Measurements from ENCODE around the gene ANK3.

ANK3 gene

GRCh38 chr10:60197206-60197605 lies 192.5 kb downstream of the ANK3 start:
- Histone ChIP-seq H3K4me3 (ENCODE audit: insufficient read depth, low read depth, low read length) (no peak overlapping the region), H3K9me3 (ENCODE audit: control insufficient read depth, low read length) (no peaks in the 10 kb centered on the region), H3K4me1 (ENCODE audit: control insufficient read depth, insufficient read depth, low read length) (no peaks in the 10 kb centered on the region), H3K36me3 (ENCODE audit: control insufficient read depth, insufficient read depth, low read length) (no peaks in the 10 kb centered on the region), H3K27ac (ENCODE audit: insufficient read depth, low read depth, low read length, poor library complexity, severe bottlenecking) (no peak overlapping the region), H3K27me3 (ENCODE audit: control insufficient read depth, insufficient read depth, low read length, poor library complexity, severe bottlenecking) (no peaks in the 10 kb centered on the region)
- WGBS, 2 experiments = 76 to 88% methylated on average over 3 of the region's 3 CpGs

- H3K27ac ChIP-seq (ENCODE audit: insufficient read depth, low read depth, low read length, poor library complexity, severe bottlenecking) = no peak overlapping the region
- H3K4me3 ChIP-seq (ENCODE audit: insufficient read depth, low read depth, low read length) = no peak overlapping the region
- H3K4me1 ChIP-seq (ENCODE audit: control insufficient read depth, insufficient read depth, low read length) = no peaks in the 10 kb centered on the region
- H3K27me3 ChIP-seq (ENCODE audit: control insufficient read depth, insufficient read depth, low read length, poor library complexity, severe bottlenecking) = no peaks in the 10 kb centered on the region
- no peaks in the 10 kb centered on the region for H3K36me3 ChIP-seq (ENCODE audit: control insufficient read depth, insufficient read depth, low read length)
- H3K9me3 ChIP-seq (ENCODE audit: control insufficient read depth, low read length) = no peaks in the 10 kb centered on the region
Observed at GRCh38 chr10:60194421-60194820, 195.3 kb downstream of the ANK3 start.

GRCh38 chr10:60192946-60193345 lies 196.7 kb downstream of the ANK3 start:
- H3K27ac ChIP-seq (ENCODE audit: insufficient read depth, low read depth, low read length, poor library complexity, severe bottlenecking) = no peak overlapping the region
- H3K36me3 ChIP-seq (ENCODE audit: control insufficient read depth, insufficient read depth, low read length) = no peaks in the 10 kb centered on the region
- H3K9me3 ChIP-seq (ENCODE audit: control insufficient read depth, low read length) = no peaks in the 10 kb centered on the region
- H3K4me3 ChIP-seq (ENCODE audit: insufficient read depth, low read depth, low read length) = no peak overlapping the region
- H3K27me3 ChIP-seq (ENCODE audit: control insufficient read depth, insufficient read depth, low read length, poor library complexity, severe bottlenecking) = no peaks in the 10 kb centered on the region
- no peaks in the 10 kb centered on the region for H3K4me1 ChIP-seq (ENCODE audit: control insufficient read depth, insufficient read depth, low read length)

DNA sequence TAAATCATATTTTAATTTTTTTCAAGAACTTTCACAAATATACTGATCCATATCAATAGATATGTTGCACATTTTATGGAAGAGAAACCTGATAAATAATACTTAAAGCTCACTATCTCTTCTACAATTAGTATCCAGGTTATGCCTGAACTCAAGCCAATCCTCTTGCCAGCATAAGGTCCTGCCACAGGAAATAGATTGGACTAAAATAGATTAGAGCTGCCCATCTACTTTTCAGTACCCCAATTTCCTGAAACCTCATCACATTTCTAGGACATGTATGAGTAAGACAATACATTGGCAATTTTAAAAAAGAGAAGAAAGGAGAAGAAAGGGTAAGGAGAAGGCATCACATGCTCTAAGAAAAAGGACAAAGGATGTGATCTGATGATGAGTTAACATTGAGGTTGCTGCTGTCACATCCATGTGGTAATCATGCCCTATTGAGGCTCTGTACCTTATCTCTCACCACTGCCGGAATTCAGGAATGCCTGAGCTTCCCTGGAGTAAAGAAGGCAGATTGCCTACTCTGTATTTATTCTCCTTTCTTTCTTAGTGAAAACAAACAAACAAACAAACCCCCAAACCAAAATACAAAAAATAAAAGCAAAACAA lies 199.7 kb downstream of the ANK3 start:
- WGBS, 2 experiments = 78 to 80% methylated on average over 1 of the region's 1 CpG
- Histone ChIP-seq H3K4me1 (ENCODE audit: control insufficient read depth, insufficient read depth, low read length) (no peaks in the 10 kb centered on the region), H3K27me3 (ENCODE audit: control insufficient read depth, insufficient read depth, low read length, poor library complexity, severe bottlenecking) (no peaks in the 10 kb centered on the region), H3K36me3 (ENCODE audit: control insufficient read depth, insufficient read depth, low read length) (no peaks in the 10 kb centered on the region), H3K4me3 (ENCODE audit: insufficient read depth, low read depth, low read length) (no peak overlapping the region), H3K9me3 (ENCODE audit: control insufficient read depth, low read length) (no peaks in the 10 kb centered on the region), H3K27ac (ENCODE audit: insufficient read depth, low read depth, low read length, poor library complexity, severe bottlenecking) (no peak overlapping the region)

GRCh38 chr10:60188548-60188947 lies 201.1 kb downstream of the ANK3 start:
- H3K27me3 ChIP-seq (ENCODE audit: control insufficient read depth, insufficient read depth, low read length, poor library complexity, severe bottlenecking) = no peaks in the 10 kb centered on the region
- H3K27ac ChIP-seq (ENCODE audit: insufficient read depth, low read depth, low read length, poor library complexity, severe bottlenecking) = no peak overlapping the region
- WGBS, 2 experiments = 84 to 86% methylated on average over 1 of the region's 1 CpG

DNA sequence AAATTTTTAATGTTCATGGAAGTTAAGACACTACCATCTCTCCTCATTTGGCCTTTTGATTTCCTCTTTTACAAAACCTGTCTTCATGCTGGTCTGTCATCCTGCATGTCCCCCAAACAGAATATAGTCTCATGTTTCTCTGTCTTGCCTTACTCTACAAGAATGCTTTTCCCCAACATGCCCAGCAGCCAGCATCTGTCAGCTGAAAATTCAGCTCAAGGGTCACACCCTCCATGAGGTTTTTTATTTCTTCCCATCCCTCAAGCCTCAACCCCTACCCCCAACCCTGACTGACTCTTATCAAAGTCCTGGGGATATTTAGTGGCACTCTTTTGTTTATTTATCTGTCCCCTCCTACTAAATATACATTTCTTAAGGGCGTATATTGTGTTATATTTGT lies 202.0 kb downstream of the ANK3 start:
- Histone ChIP-seq H3K27ac (ENCODE audit: insufficient read depth, low read depth, low read length, poor library complexity, severe bottlenecking) (no peak overlapping the region), H3K9me3 (ENCODE audit: control insufficient read depth, low read length) (no peaks in the 10 kb centered on the region), H3K4me3 (ENCODE audit: insufficient read depth, low read depth, low read length) (no peak overlapping the region), H3K36me3 (ENCODE audit: control insufficient read depth, insufficient read depth, low read length) (no peaks in the 10 kb centered on the region), H3K27me3 (ENCODE audit: control insufficient read depth, insufficient read depth, low read length, poor library complexity, severe bottlenecking) (no peaks in the 10 kb centered on the region), H3K4me1 (ENCODE audit: control insufficient read depth, insufficient read depth, low read length) (no peaks in the 10 kb centered on the region)
- WGBS, 2 experiments = no CpG with 5 or more reads among the region's 1 CpG

More at GRCh38 chr10:60188548-60188947, 201.1 kb downstream of the ANK3 start:
- no peaks in the 10 kb centered on the region for H3K36me3 ChIP-seq (ENCODE audit: control insufficient read depth, insufficient read depth, low read length)
- no peaks in the 10 kb centered on the region for H3K4me1 ChIP-seq (ENCODE audit: control insufficient read depth, insufficient read depth, low read length)
- H3K4me3 ChIP-seq (ENCODE audit: insufficient read depth, low read depth, low read length) = no peak overlapping the region
- H3K9me3 ChIP-seq (ENCODE audit: control insufficient read depth, low read length) = no peaks in the 10 kb centered on the region

- Histone ChIP-seq H3K27me3 (ENCODE audit: control insufficient read depth, insufficient read depth, low read length, poor library complexity, severe bottlenecking) (no peaks in the 10 kb centered on the region), H3K27ac (ENCODE audit: insufficient read depth, low read depth, low read length, poor library complexity, severe bottlenecking) (no peak overlapping the region), H3K36me3 (ENCODE audit: control insufficient read depth, insufficient read depth, low read length) (no peaks in the 10 kb centered on the region), H3K4me3 (ENCODE audit: insufficient read depth, low read depth, low read length) (no peak overlapping the region), H3K4me1 (ENCODE audit: control insufficient read depth, insufficient read depth, low read length) (no peaks in the 10 kb centered on the region), H3K9me3 (ENCODE audit: control insufficient read depth, low read length) (no peaks in the 10 kb centered on the region)
- WGBS, 2 experiments = 93 to 94% methylated on average over 14 of the region's 14 CpGs
Observed at GRCh38 chr10:60186315-60187071, 203.2 kb downstream of the ANK3 start.

DNA sequence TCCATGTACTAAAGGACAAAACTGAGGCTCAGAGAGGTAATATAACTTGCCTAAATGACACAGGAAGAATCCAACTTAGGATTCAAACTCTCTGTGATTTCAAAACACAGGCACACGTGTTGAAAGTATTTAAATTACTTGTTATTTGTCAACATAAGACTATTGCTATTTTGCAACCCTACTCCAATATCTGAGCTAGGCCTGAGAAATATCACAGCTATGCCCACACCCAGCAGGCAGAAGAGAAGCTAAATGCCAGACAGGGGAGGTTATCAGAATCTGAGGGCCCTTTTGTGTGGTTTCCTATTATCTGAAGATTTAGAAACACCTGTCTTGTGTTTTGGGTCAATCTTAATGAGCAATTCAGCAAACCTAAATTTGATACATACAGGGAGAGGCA lies 204.3 kb downstream of the ANK3 start:
- H3K27me3 ChIP-seq (ENCODE audit: control insufficient read depth, insufficient read depth, low read length, poor library complexity, severe bottlenecking) = no peaks in the 10 kb centered on the region
- H3K4me1 ChIP-seq (ENCODE audit: control insufficient read depth, insufficient read depth, low read length) = no peaks in the 10 kb centered on the region
- no peaks in the 10 kb centered on the region for H3K36me3 ChIP-seq (ENCODE audit: control insufficient read depth, insufficient read depth, low read length)
- H3K4me3 ChIP-seq (ENCODE audit: insufficient read depth, low read depth, low read length) = no peak overlapping the region
- no peak overlapping the region for H3K27ac ChIP-seq (ENCODE audit: insufficient read depth, low read depth, low read length, poor library complexity, severe bottlenecking)
- H3K9me3 ChIP-seq (ENCODE audit: control insufficient read depth, low read length) = no peaks in the 10 kb centered on the region
- 88% methylated on average over 1 of the region's 1 CpG; no CpG with 5 or more reads in 1 of the 2 experiments for WGBS, 2 experiments

GRCh38 chr10:60182691-60183090 lies 207.0 kb downstream of the ANK3 start:
- no peaks in the 10 kb centered on the region for H3K9me3 ChIP-seq (ENCODE audit: control insufficient read depth, low read length)
- no peaks in the 10 kb centered on the region for H3K36me3 ChIP-seq (ENCODE audit: control insufficient read depth, insufficient read depth, low read length)
- H3K27me3 ChIP-seq (ENCODE audit: control insufficient read depth, insufficient read depth, low read length, poor library complexity, severe bottlenecking) = no peaks in the 10 kb centered on the region
- H3K4me3 ChIP-seq (ENCODE audit: insufficient read depth, low read depth, low read length) = no peak overlapping the region
- whole genome bisulfite sequencing, 2 experiments = 100% methylated on average over 1 of the region's 1 CpG
- H3K4me1 ChIP-seq (ENCODE audit: control insufficient read depth, insufficient read depth, low read length) = no peaks in the 10 kb centered on the region
- no peak overlapping the region for H3K27ac ChIP-seq (ENCODE audit: insufficient read depth, low read depth, low read length, poor library complexity, severe bottlenecking)

DNA sequence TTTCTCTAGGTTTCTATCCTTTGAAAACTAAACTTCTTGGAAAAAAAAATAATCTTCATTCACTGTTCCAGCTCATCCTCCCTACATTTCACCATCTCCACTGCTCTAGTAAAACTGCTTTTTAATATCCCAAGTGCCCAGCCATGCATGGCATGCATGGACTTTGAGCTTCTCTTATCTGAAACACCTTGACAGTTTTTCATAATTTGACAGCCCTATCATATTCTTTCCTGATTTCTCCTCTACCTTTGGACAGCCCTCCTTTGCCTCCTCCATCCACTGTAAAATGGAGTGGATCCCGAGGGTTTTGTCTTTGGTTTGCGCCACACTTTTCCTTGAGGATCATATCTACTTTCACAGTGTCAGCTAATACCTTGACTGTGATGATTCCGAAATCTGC lies 212.8 kb downstream of the ANK3 start:
- no peaks in the 10 kb centered on the region for H3K4me1 ChIP-seq (ENCODE audit: control insufficient read depth, insufficient read depth, low read length)
- H3K27ac ChIP-seq (ENCODE audit: insufficient read depth, low read depth, low read length, poor library complexity, severe bottlenecking) = no peak overlapping the region
- no peaks in the 10 kb centered on the region for H3K36me3 ChIP-seq (ENCODE audit: control insufficient read depth, insufficient read depth, low read length)
- H3K27me3 ChIP-seq (ENCODE audit: control insufficient read depth, insufficient read depth, low read length, poor library complexity, severe bottlenecking) = no peaks in the 10 kb centered on the region
- H3K9me3 ChIP-seq (ENCODE audit: control insufficient read depth, low read length) = no peaks in the 10 kb centered on the region
- 77% methylated on average over 3 of the region's 3 CpGs for WGBS, 2 experiments
- H3K4me3 ChIP-seq (ENCODE audit: insufficient read depth, low read depth, low read length) = no peak overlapping the region
